Hepatocyte (in vitro differentiated cells): ENCODE results near the gene FRMD7. TPM values are rescaled to one million over a fixed set of nuclear protein-coding genes. Genes with fewer than 3 reads are reported as not detected.

Experiments used
- DNase-seq: peaks from one replicate; pipeline ENCODE4 v3.0.0-alpha.2; 2016; ENCODE audit warnings: low spot score
- H2AFZ ChIP-seq: fragments of 200-600 bp; sonication (generic); 2 replicates; pipeline ENCODE4 v1.6.0; 2016; ENCODE audit warnings: antibody characterized with exemption, mild to moderate bottlenecking
- H3K27ac ChIP-seq: fragments of 200-600 bp; sonication (generic); 2 replicates; pipeline ENCODE4 v1.5.1; 2016; ENCODE audit warnings: mild to moderate bottlenecking
- H3K27me3 ChIP-seq: fragments of 200-600 bp; sonication (generic); 2 replicates; pipeline ENCODE4 v1.6.1; 2016
- H3K36me3 ChIP-seq: fragments of 200-600 bp; sonication (generic); replicated peaks from 2 replicates; pipeline ENCODE4 v1.5.1; 2016; ENCODE audit warnings: low read depth; ENCODE audit not compliant: insufficient read depth
- H3K4me1 ChIP-seq: fragments of 200-600 bp; sonication (generic); 2 replicates; pipeline ENCODE4 v1.5.1; 2016; ENCODE audit warnings: mild to moderate bottlenecking, moderate library complexity; ENCODE audit not compliant: insufficient read depth
- H3K4me2 ChIP-seq: fragments of 200-600 bp; sonication (generic); 2 replicates; pipeline ENCODE4 v1.6.0; 2016
- H3K4me3 ChIP-seq: fragments of 200-600 bp; sonication (generic); 2 replicates; pipeline ENCODE4 v1.5.1; 2016; ENCODE audit warnings: mild to moderate bottlenecking
- H3K79me2 ChIP-seq: fragments of 200-600 bp; sonication (generic); 2 replicates; pipeline ENCODE4 v1.6.0; 2017; ENCODE audit warnings: mild to moderate bottlenecking
- H3K9me2 ChIP-seq: fragments of 200-600 bp; sonication (generic); replicated peaks from 2 replicates; pipeline ENCODE4 v1.6.0; 2017; ENCODE audit warnings: mild to moderate bottlenecking; ENCODE audit not compliant: insufficient read depth
- H3K9me3 ChIP-seq: fragments of 200-600 bp; sonication (generic); 2 replicates; pipeline ENCODE4 v1.5.1; 2016; ENCODE audit warnings: low read depth, mild to moderate bottlenecking
- H4K20me1 ChIP-seq: fragments of 200-600 bp; sonication (generic); 2 replicates; pipeline ENCODE4 v1.6.0; 2016; ENCODE audit warnings: mild to moderate bottlenecking; ENCODE audit not compliant: insufficient read depth, poor library complexity, severe bottlenecking
- EZH2 ChIP-seq: fragments of 200-600 bp; sonication (generic); IDR thresholded peaks from 2 replicates; pipeline ENCODE4 v1.6.1; 2016; ENCODE audit warnings: antibody characterized with exemption, mild to moderate bottlenecking, borderline replicate concordance
- EZH2phosphoT487 ChIP-seq: fragments of 200-600 bp; sonication (generic); IDR thresholded peaks from one replicate; pipeline ENCODE4 v1.6.1; 2018; ENCODE audit warnings: antibody characterized with exemption, mild to moderate bottlenecking, low read depth, moderate library complexity; ENCODE audit not compliant: unreplicated experiment, severe bottlenecking
- WGBS: methylation state at CpG from one replicate; pipeline ENCODE4 v1.1.6; 2016; ENCODE audit warnings: low lambda C conversion rate; ENCODE audit errors: missing lambda C conversion rate; 5-methylcytosine and 5-hydroxymethylcytosine counted together
- polyA plus RNA-seq: library from polyadenylated mRNA; unstranded; fragments of >200 nt; fragmentation: Nextera tagmentation; extraction: Ambion mirVana; gene quantifications from 2 replicates; pipeline ENCODE4 v1.2.1, GENCODE V29; 2016
- total RNA-seq: library from RNA; depleted of rRNA; stranded (reverse); fragments of >200 nt; gene quantifications from 2 replicates; pipeline ENCODE4 v1.2.3, GENCODE V29; 2014
- TF ChIP-seq, protein P1 (sequence below): fragments of 200-600 bp; sonication (generic); IDR thresholded peaks from 2 replicates; pipeline ENCODE4 v1.5.1; 2016; ENCODE audit warnings: antibody characterized with exemption, mild to moderate bottlenecking; ENCODE audit not compliant: poor library complexity

FRMD7 gene
- total and polyA plus RNA-seq, 2 experiments from 2014 or later = not detected

DNA sequence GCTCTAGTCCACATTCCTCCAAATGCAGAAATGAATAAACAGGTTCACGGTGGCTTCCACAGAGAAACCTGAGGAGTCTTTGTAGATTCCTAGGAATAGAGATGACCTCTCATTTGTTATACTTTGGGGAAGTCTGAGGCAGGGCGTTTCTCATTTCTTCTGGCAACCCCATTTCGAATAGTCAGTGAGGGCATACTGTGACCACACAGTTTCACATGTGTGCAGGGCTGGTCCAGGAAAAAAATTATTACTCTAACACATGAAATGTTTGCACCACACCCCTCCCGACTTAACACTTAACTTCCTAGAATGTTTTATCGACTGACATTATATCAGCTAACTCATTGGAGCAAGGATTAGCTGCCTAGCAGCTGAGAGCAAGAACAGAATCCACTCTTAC is 12.0 kb downstream of the FRMD7 start:
- Histone ChIP-seq H3K36me3 (no peaks in the 10 kb centered on the region), H2AFZ (no peak overlapping the region), H4K20me1 (no peaks in the 10 kb centered on the region), H3K4me2 (no peak overlapping the region), H3K27ac (no peak overlapping the region), H3K27me3 (no peaks in the 10 kb centered on the region), H3K4me3 (no peak overlapping the region), H3K79me2 (no peaks in the 10 kb centered on the region), H3K4me1 (no peaks in the 10 kb centered on the region), H3K9me2 (no peaks in the 10 kb centered on the region), H3K9me3 (no peaks in the 10 kb centered on the region)
- DNase-seq = no peak
- 76% methylated on average over 5 of the region's 5 CpGs for WGBS
- TF ChIP-seq EZH2 (no peak), EZH2phosphoT487 (no peak)
- TF ChIP-seq, protein P1, sequence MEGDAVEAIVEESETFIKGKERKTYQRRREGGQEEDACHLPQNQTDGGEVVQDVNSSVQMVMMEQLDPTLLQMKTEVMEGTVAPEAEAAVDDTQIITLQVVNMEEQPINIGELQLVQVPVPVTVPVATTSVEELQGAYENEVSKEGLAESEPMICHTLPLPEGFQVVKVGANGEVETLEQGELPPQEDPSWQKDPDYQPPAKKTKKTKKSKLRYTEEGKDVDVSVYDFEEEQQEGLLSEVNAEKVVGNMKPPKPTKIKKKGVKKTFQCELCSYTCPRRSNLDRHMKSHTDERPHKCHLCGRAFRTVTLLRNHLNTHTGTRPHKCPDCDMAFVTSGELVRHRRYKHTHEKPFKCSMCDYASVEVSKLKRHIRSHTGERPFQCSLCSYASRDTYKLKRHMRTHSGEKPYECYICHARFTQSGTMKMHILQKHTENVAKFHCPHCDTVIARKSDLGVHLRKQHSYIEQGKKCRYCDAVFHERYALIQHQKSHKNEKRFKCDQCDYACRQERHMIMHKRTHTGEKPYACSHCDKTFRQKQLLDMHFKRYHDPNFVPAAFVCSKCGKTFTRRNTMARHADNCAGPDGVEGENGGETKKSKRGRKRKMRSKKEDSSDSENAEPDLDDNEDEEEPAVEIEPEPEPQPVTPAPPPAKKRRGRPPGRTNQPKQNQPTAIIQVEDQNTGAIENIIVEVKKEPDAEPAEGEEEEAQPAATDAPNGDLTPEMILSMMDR = no peak

- no peak overlapping the region for H3K4me3 ChIP-seq
- TF ChIP-seq, protein P1 = no peak
- no peak for TF ChIP-seq EZH2phosphoT487
- no peak for TF ChIP-seq EZH2
- H4K20me1 ChIP-seq = no peaks in the 10 kb centered on the region
- no peak overlapping the region for H3K4me2 ChIP-seq
- no peaks in the 10 kb centered on the region for H3K9me2 ChIP-seq
- H3K36me3 ChIP-seq = no peaks in the 10 kb centered on the region
- H3K79me2 ChIP-seq = no peaks in the 10 kb centered on the region
- DNase-seq = peak; percentile 16
- no peak overlapping the region for H2AFZ ChIP-seq
- H3K27me3 ChIP-seq = no peaks in the 10 kb centered on the region
- H3K9me3 ChIP-seq = no peaks in the 10 kb centered on the region
- no peaks in the 10 kb centered on the region for H3K4me1 ChIP-seq
- no peak overlapping the region for H3K27ac ChIP-seq
Measured at GRCh38 chrX:132114607-132115006, 13.2 kb downstream of the FRMD7 start.

GRCh38 chrX:132107291-132107690 is 20.5 kb downstream of the FRMD7 start:
- no peak for DNase-seq
- no peak overlapping the region for H3K27ac ChIP-seq
- no peaks in the 10 kb centered on the region for H3K4me1 ChIP-seq
- no peak overlapping the region for H3K4me2 ChIP-seq
- no peak overlapping the region for H3K4me3 ChIP-seq
- H3K79me2 ChIP-seq = no peaks in the 10 kb centered on the region
- no peak overlapping the region for H2AFZ ChIP-seq
- no peaks in the 10 kb centered on the region for H3K9me3 ChIP-seq
- no peaks in the 10 kb centered on the region for H4K20me1 ChIP-seq
- H3K27me3 ChIP-seq = no peaks in the 10 kb centered on the region
- TF ChIP-seq EZH2phosphoT487 (no peak), EZH2 (no peak)
- TF ChIP-seq, protein P1 = no peak
- no peaks in the 10 kb centered on the region for H3K9me2 ChIP-seq
- H3K36me3 ChIP-seq = no peaks in the 10 kb centered on the region

DNA sequence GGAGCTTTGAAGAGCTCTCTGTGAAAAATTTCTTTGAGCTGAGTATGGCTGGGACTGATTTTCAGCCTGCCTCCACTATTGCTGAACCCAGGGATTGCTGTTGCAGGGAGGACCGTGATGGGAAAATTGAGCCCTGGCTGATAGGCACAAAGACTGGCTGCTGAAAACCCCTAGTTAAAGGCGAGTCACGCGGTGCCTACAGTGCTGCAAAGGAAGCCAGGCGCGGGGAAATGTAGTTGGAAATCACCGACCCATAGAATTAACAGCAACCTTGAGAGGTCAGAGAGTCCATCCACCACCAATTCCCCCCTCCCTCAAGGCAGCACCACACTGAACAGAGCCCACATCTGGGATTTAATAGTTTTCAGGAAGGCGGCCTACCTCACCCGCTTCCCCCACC is 26.0 kb downstream of the FRMD7 start:
- no peaks in the 10 kb centered on the region for H3K36me3 ChIP-seq
- WGBS = 86% methylated on average over 9 of the region's 9 CpGs

More for the DNA sequence above, 26.0 kb downstream of the FRMD7 start:
- TF ChIP-seq EZH2 = no peak
- TF ChIP-seq, protein P1 = no peak
- TF ChIP-seq EZH2phosphoT487 = no peak
- no peaks in the 10 kb centered on the region for H4K20me1 ChIP-seq
- H3K27ac ChIP-seq = no peak overlapping the region
- H3K79me2 ChIP-seq = no peaks in the 10 kb centered on the region
- H3K4me3 ChIP-seq = no peak overlapping the region
- DNase-seq = no peak
- H3K4me2 ChIP-seq = no peak overlapping the region
- H2AFZ ChIP-seq = no peak overlapping the region
- H3K9me3 ChIP-seq = no peaks in the 10 kb centered on the region
- no peaks in the 10 kb centered on the region for H3K4me1 ChIP-seq
- H3K27me3 ChIP-seq = no peaks in the 10 kb centered on the region
- no peaks in the 10 kb centered on the region for H3K9me2 ChIP-seq
